Vagina (tissue), 2 donors: ENCODE measurements around the gene CCDC92. TPM values are rescaled to one million over a fixed set of nuclear protein-coding genes. Genes with fewer than 3 reads are reported as not detected.

Experiments used
- DNase-seq, 2 donors: peaks; one replicate each; pipeline ENCODE4 v3.0.0-alpha.2; 2017; ENCODE audit errors: extremely low spot score in 2 of 2
- H3K27ac ChIP-seq: fragments of 200-600 bp; sonication (generic); one replicate; pipeline ENCODE4 v1.5.1; 2019
- H3K27me3 ChIP-seq: fragments of 200-600 bp; sonication (generic); one replicate; pipeline ENCODE4 v1.5.1; 2019
- H3K36me3 ChIP-seq, 2 donors: fragments of 200-600 bp; sonication (generic); one replicate each; pipeline ENCODE4 v1.5.1; 2017 to 2019
- H3K4me1 ChIP-seq: fragments of 200-600 bp; sonication (generic); one replicate; pipeline ENCODE4 v1.5.1; 2019
- H3K4me3 ChIP-seq, 2 donors: fragments of 200-600 bp; sonication (generic); 1 replicate in 1 of 2; 2 replicates in 1 of 2; pipeline ENCODE4 v1.5.1; 2016 to 2019
- H3K9me3 ChIP-seq: fragments of 200-600 bp; sonication (generic); one replicate; pipeline ENCODE4 v1.5.1; 2019
- CTCF ChIP-seq, 3 experiments: fragments of 450-650 bp in 2 of 3; fragments of 200-600 bp in 1 of 3; sonication (generic) in 1 of 3; IDR thresholded peaks; one replicate each; pipeline ENCODE4 v1.5.1; 2017 to 2019; ENCODE audit warnings: antibody characterized with exemption in 3 of 3, mild to moderate bottlenecking in 2 of 3, moderate library complexity in 2 of 3
- POLR2A ChIP-seq, 2 donors: fragments of 450-650 bp; IDR thresholded peaks; one replicate each; pipeline ENCODE4 v1.6.1; 2017; ENCODE audit warnings: antibody characterized with exemption in 2 of 2, mild to moderate bottlenecking in 2 of 2, moderate library complexity in 2 of 2
- POLR2AphosphoS5 ChIP-seq, 2 donors: sonication (generic); formaldehyde crosslinking; IDR thresholded peaks; one replicate each; pipeline ENCODE4 v1.9.0; 2017; ENCODE audit warnings: antibody characterized with exemption in 2 of 2, mild to moderate bottlenecking in 2 of 2, low read depth in 1 of 2; ENCODE audit not compliant: insufficient read depth in 1 of 2
- intact Hi-C: fragments of 100-400 bp; cut with DNase I; formaldehyde crosslinking; loops from one replicate; pipeline ENCODE4 v1.15.1; 2023
- total RNA-seq: library from RNA; depleted of rRNA; stranded (reverse); fragments of >200 nt; gene quantifications from one replicate; pipeline ENCODE4 v1.2.3, GENCODE V29; 2016

Gene CCDC92
- total RNA-seq, 1 donor from 2014 or later = 21.6 TPM

GRCh38 chr12:123934829-123935228 is 37.8 kb downstream of the CCDC92 start:
- Histone ChIP-seq H3K9me3 (no peaks in the 10 kb centered on the region), H3K36me3 (peaks cover 0 to 19% of the 10 kb centered on the region in 2 donors), H3K4me1 (no peaks in the 10 kb centered on the region), H3K4me3 (no peak overlapping the region), H3K27me3 (no peaks in the 10 kb centered on the region), H3K27ac (no peak overlapping the region)
- DNase-seq = no peak
- TF ChIP-seq CTCF (IDR thresholded peaks at IDR 0.05) (no peak), POLR2A (IDR thresholded peaks at IDR 0.05) (no peak), POLR2AphosphoS5 (IDR thresholded peaks at IDR 0.05; ENCODE audit: insufficient read depth in 1 of 2, low read depth in 1 of 2) (no peak)
- intact Hi-C loops = no loop called here

- Histone ChIP-seq H3K36me3 (peaks cover 0 to 15% of the 10 kb centered on the region in 2 donors), H3K27me3 (no peaks in the 10 kb centered on the region), H3K9me3 (no peaks in the 10 kb centered on the region), H3K27ac (no peak overlapping the region), H3K4me3 (no peak overlapping the region), H3K4me1 (no peaks in the 10 kb centered on the region)
- TF ChIP-seq POLR2AphosphoS5 (IDR thresholded peaks at IDR 0.05; ENCODE audit: insufficient read depth in 1 of 2, low read depth in 1 of 2) (no peak), POLR2A (IDR thresholded peaks at IDR 0.05) (no peak), CTCF (IDR thresholded peaks at IDR 0.05) (no peak)
- intact Hi-C loops = no loop called here
- DNase-seq = no peak
Observed at GRCh38 chr12:123934016-123934620, 38.5 kb downstream of the CCDC92 start.

- TF ChIP-seq CTCF (IDR thresholded peaks at IDR 0.05) (no peak), POLR2A (IDR thresholded peaks at IDR 0.05) (no peak), POLR2AphosphoS5 (IDR thresholded peaks at IDR 0.05; ENCODE audit: insufficient read depth in 1 of 2, low read depth in 1 of 2) (no peak)
- no peak overlapping the region for H3K4me3 ChIP-seq
- DNase-seq = no peak
- H3K27ac ChIP-seq = no peak overlapping the region
- H3K9me3 ChIP-seq = no peaks in the 10 kb centered on the region
- intact Hi-C loops = no loop called here
- no peaks in the 10 kb centered on the region for H3K27me3 ChIP-seq
- H3K36me3 ChIP-seq = peaks cover 0 to 15% of the 10 kb centered on the region in 2 donors
- no peaks in the 10 kb centered on the region for H3K4me1 ChIP-seq
Observed at GRCh38 chr12:123933214-123933613, 39.4 kb downstream of the CCDC92 start.

GRCh38 chr12:123931686-123932321 is 40.8 kb downstream of the CCDC92 start:
- Histone ChIP-seq H3K4me1 (no peaks in the 10 kb centered on the region), H3K9me3 (no peaks in the 10 kb centered on the region), H3K27me3 (no peaks in the 10 kb centered on the region), H3K36me3 (peaks cover 0 to 9% of the 10 kb centered on the region in 2 donors), H3K27ac (no peak overlapping the region), H3K4me3 (no peak overlapping the region)
- TF ChIP-seq POLR2A (IDR thresholded peaks at IDR 0.05) (no peak), CTCF (IDR thresholded peaks at IDR 0.05) (no peak), POLR2AphosphoS5 (IDR thresholded peaks at IDR 0.05; ENCODE audit: insufficient read depth in 1 of 2, low read depth in 1 of 2) (no peak)
- DNase-seq = no peak
- intact Hi-C loops = no loop called here

GRCh38 chr12:123929946-123930583 is 42.6 kb downstream of the CCDC92 start:
- no peak for TF ChIP-seq POLR2AphosphoS5 (IDR thresholded peaks at IDR 0.05; ENCODE audit: insufficient read depth in 1 of 2, low read depth in 1 of 2)
- no peak for DNase-seq
- no peaks in the 10 kb centered on the region for H3K9me3 ChIP-seq

More at GRCh38 chr12:123929946-123930583, 42.6 kb downstream of the CCDC92 start:
- Histone ChIP-seq H3K4me3 (no peak overlapping the region), H3K27ac (no peak overlapping the region), H3K36me3 (no peaks in the 10 kb centered on the region), H3K27me3 (no peaks in the 10 kb centered on the region), H3K4me1 (no peaks in the 10 kb centered on the region)
- intact Hi-C loops = no loop called here
